ENCODE data around the gene PKIG.

GRCh38 chr20:44609516-44610312 lies 27.3 kb downstream of the PKIG start:
- no peak for TF ChIP-seq POLR2A (IDR thresholded peaks at IDR 0.05; ENCODE audit: low read depth, low read length)
- TF ChIP-seq POLR2AphosphoS5 (IDR thresholded peaks at IDR 0.05; ENCODE audit: low read depth, low read length), result no peak
- no peak for TF ChIP-seq SPI1 (IDR thresholded peaks at IDR 0.05; ENCODE audit: low read depth, low read length)
- no peak for TF ChIP-seq TAF1 (IDR thresholded peaks at IDR 0.05; ENCODE audit: low read depth, low read length)
- TF ChIP-seq PAX5 (IDR thresholded peaks at IDR 0.05; ENCODE audit: insufficient read depth, low read length, severe bottlenecking), result peak; percentile 95

All from GM12891 (cell line).